HepG2 (cell line): ENCODE data around the gene ANKK1. TPM values are rescaled to one million over a fixed set of nuclear protein-coding genes. Genes with fewer than 3 reads are reported as not detected.

ENCODE experiments used
- ATAC-seq: fragments of 200-7000 bp; cut with Tn5 transposase; 3 replicates; pipeline ENCODE4 v1.9.1; 2020; ENCODE audit warnings: mild to moderate bottlenecking, moderate library complexity
- BruUV-seq: library from RNA; stranded (reverse); fragments of 400-500 nt; replicated peaks from 2 replicates; lab custom pipeline; 2021; lab: Mats Ljungman, UMichigan
- CTCF ChIA-PET: fragments of 300-600 bp; formaldehyde crosslinking; extraction: SDS; loops from one replicate; lab custom pipeline; 2021; ENCODE audit warnings: low total read pairs, inconsistent platforms, low intra/inter-chr PET ratio; lab: Yijun Ruan, JAX
- POLR2A ChIA-PET: fragments of 350-600 bp; sonication (Branson Sonifier 250); formaldehyde crosslinking; loops from one replicate; lab custom pipeline; 2020; ENCODE audit warnings: antibody characterized with exemption, inconsistent platforms; lab: Yijun Ruan, JAX
- DNase-seq: peaks from one replicate; pipeline ENCODE4 v3.0.0-alpha.2; 2015; ENCODE audit warnings: low spot score
- FAIRE-seq: peaks from 3 replicates; lab custom pipeline; 2011; peaks lifted over from hg19 to GRCh38; lab: Jason Lieb, UNC
- H2AFZ ChIP-seq: one replicate; pipeline ENCODE4 v1.6.1; 2011; ENCODE audit warnings: low read length, inconsistent platforms
- H3K27ac ChIP-seq: fragments of 300-600 bp; 3 replicates; pipeline ENCODE4 v1.8.0; 2011; ENCODE audit warnings: mixed run types, mild to moderate bottlenecking, mixed read lengths, low read length, inconsistent platforms; ENCODE audit not compliant: insufficient read depth; ENCODE audit errors: extremely low read length
- H3K27me3 ChIP-seq, 2 experiments: fragments of 200-600 bp in 1 of 2; 2 replicates in 1 of 2; 3 replicates in 1 of 2; pipeline versions ENCODE4 v1.6.0 to v1.8.0; 2011; ENCODE audit warnings: low read length in 2 of 2, mild to moderate bottlenecking in 2 of 2, moderate library complexity in 2 of 2, inconsistent platforms in 1 of 2; ENCODE audit not compliant: insufficient read depth in 2 of 2, control insufficient read depth in 1 of 2
- H3K36me3 ChIP-seq, 2 experiments: fragments of 200-600 bp in 1 of 2; replicated peaks in 1 of 2; 2 replicates in 1 of 2; 3 replicates in 1 of 2; pipeline versions ENCODE4 v1.5.1 to v1.8.0; 2011; ENCODE audit warnings: low read length in 2 of 2, inconsistent platforms in 1 of 2; ENCODE audit not compliant: insufficient read depth in 2 of 2, control insufficient read depth in 1 of 2
- H3K4me1 ChIP-seq: 2 replicates; pipeline ENCODE4 v1.5.1; 2012; ENCODE audit warnings: low read length, inconsistent platforms; ENCODE audit not compliant: insufficient read depth
- H3K4me2 ChIP-seq: 2 replicates; pipeline ENCODE4 v1.6.0; 2011; ENCODE audit warnings: low read depth, low read length, inconsistent platforms
- H3K4me3 ChIP-seq, 3 experiments: fragments of 200-600 bp in 1 of 3; sonication (generic), shearing (Covaris generic) in 1 of 3; replicated peaks in 1 of 3; 2 replicates each; pipeline ENCODE4 v1.5.1; 2011 to 2016; ENCODE audit warnings: low read length in 3 of 3, inconsistent platforms in 2 of 3, low read depth in 2 of 3, mild to moderate bottlenecking in 2 of 3, control low read depth in 1 of 3, mixed read lengths in 1 of 3; ENCODE audit not compliant: insufficient read depth in 1 of 3
- H3K79me2 ChIP-seq: one replicate; pipeline ENCODE4 v1.6.1; 2011; ENCODE audit warnings: low read length, inconsistent platforms; ENCODE audit not compliant: insufficient read depth
- H3K9ac ChIP-seq: 2 replicates; pipeline ENCODE4 v1.6.0; 2011; ENCODE audit warnings: mild to moderate bottlenecking, low read depth, low read length, inconsistent platforms; ENCODE audit not compliant: insufficient read depth
- H3K9me3 ChIP-seq: 2 replicates; pipeline ENCODE4 v1.5.1; 2012; ENCODE audit warnings: mild to moderate bottlenecking, low read length
- H4K20me1 ChIP-seq: 2 replicates; pipeline ENCODE4 v1.6.0; 2011; ENCODE audit warnings: inconsistent platforms, mild to moderate bottlenecking, low read length, moderate library complexity; ENCODE audit not compliant: insufficient read depth
- ASH2L ChIP-seq: fragments of 300-600, 200-600 bp; sonication (generic); IDR thresholded peaks from 2 replicates; pipeline ENCODE4 v1.7.0; 2017; ENCODE audit warnings: low read depth, mild to moderate bottlenecking, moderate library complexity, mixed read lengths, low read length; ENCODE audit not compliant: insufficient read length
- SCMH1 ChIP-seq: sonication (generic); formaldehyde crosslinking; IDR thresholded peaks from 2 replicates; pipeline ENCODE4 v1.9.0; 2021; ENCODE audit warnings: missing genetic modification reagents, mild to moderate bottlenecking, borderline replicate concordance
- SYNCRIP ChIP-seq: fragments of 200-400 bp; formaldehyde crosslinking; IDR thresholded peaks from 2 replicates; pipeline ENCODE4 v1.6.1; 2018; ENCODE audit warnings: mild to moderate bottlenecking, low read depth, low read length; ENCODE audit not compliant: insufficient read depth
- YEATS4 ChIP-seq: sonication (generic); formaldehyde crosslinking; IDR thresholded peaks from 2 replicates; pipeline ENCODE4 v1.4.0; 2020; ENCODE audit warnings: missing genetic modification reagents, borderline replicate concordance
- ZBTB38 ChIP-seq: sonication (generic); formaldehyde crosslinking; IDR thresholded peaks from 2 replicates; pipeline ENCODE4 v1.5.1; 2020; ENCODE audit warnings: mild to moderate bottlenecking, missing genetic modification reagents
- WGBS: methylation state at CpG from one replicate; pipeline ENCODE4 v1.1.6; 2017; ENCODE audit warnings: low lambda C conversion rate; 5-methylcytosine and 5-hydroxymethylcytosine counted together
- in situ Hi-C: cut with HindIII; loops from 2 replicates; pipeline ENCODE4 v1.10.0; 2017; ENCODE audit warnings: low pct_unique_long_range_greater_than_20kb; ENCODE audit not compliant: extremely low pct_ligation_motif_present
- intact Hi-C: fragments of 100-400 bp; cut with micrococcal nuclease; formaldehyde crosslinking; loops from one replicate; pipeline ENCODE4 v1.10.0; 2022; ENCODE audit not compliant: unreplicated experiment
- polyA plus RNA-seq, 8 experiments: library from polyadenylated mRNA; depleted of rRNA in 3 of 8; stranded (reverse) in 7 of 8; unstranded in 1 of 8; fragments of >200 nt; fragmentation: Illumina TruSeq in 4 of 8; extraction: Trizol in 4 of 8; gene quantifications; 2 replicates each; pipeline versions ENCODE4 v1.2.1 to v1.2.3, GENCODE V29; 2011 to 2016; ENCODE audit warnings: low read depth in 4 of 8, missing spikeins in 1 of 8, mixed read lengths in 1 of 8; ENCODE audit not compliant: insufficient read depth in 1 of 8
- total RNA-seq, 5 experiments: library from RNA; depleted of rRNA; stranded (reverse); fragments of >200 nt; fragmentation: Illumina TruSeq; extraction: Trizol; gene quantifications; 2 replicates each; pipeline ENCODE4 v1.2.3, GENCODE V29; 2016; ENCODE audit warnings: low read depth in 1 of 5
- TF ChIP-seq, protein P1 (sequence below): sonication (generic); formaldehyde crosslinking; IDR thresholded peaks from 2 replicates; pipeline ENCODE4 v1.4.0; 2020; ENCODE audit warnings: missing genetic modification reagents

ANKK1 gene
- total and polyA plus RNA-seq, 2 of the 13 experiments (the other 11 are each of a cell fraction or from before 2014, with no cell fraction given), result 0.04 to 0.22 TPM

DNA sequence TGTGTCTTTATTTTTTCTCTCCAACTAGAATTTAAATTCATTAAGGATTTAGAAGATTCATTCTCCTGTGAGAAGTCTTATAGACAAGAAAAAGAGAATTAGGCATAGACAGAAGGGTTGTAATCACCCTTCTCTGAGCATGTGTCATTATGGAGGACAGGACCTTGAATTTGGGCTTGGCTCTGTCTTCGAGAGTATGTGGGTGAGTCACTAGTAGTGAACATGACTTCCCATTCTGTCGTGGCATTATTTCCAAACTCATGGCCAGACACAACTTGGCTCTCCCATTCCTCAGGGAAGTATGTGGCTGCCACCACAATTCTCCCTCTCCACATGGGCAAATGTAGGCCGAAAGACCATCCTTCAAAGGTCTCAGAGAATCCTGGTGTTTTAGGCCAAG, 14.3 kb upstream of the ANKK1 start:
- in situ Hi-C loops, result no loop called here
- DNase-seq, result no peak

More for the DNA sequence above, 14.3 kb upstream of the ANKK1 start:
- no peak for ATAC-seq
- TF ChIP-seq YEATS4 (CRISPR knock-in tag), result no peak
- TF ChIP-seq SCMH1 (CRISPR knock-in tag), result no peak
- no peak for TF ChIP-seq ZBTB38 (CRISPR knock-in tag)
- TF ChIP-seq SYNCRIP, result no peak
- TF ChIP-seq, protein P1, sequence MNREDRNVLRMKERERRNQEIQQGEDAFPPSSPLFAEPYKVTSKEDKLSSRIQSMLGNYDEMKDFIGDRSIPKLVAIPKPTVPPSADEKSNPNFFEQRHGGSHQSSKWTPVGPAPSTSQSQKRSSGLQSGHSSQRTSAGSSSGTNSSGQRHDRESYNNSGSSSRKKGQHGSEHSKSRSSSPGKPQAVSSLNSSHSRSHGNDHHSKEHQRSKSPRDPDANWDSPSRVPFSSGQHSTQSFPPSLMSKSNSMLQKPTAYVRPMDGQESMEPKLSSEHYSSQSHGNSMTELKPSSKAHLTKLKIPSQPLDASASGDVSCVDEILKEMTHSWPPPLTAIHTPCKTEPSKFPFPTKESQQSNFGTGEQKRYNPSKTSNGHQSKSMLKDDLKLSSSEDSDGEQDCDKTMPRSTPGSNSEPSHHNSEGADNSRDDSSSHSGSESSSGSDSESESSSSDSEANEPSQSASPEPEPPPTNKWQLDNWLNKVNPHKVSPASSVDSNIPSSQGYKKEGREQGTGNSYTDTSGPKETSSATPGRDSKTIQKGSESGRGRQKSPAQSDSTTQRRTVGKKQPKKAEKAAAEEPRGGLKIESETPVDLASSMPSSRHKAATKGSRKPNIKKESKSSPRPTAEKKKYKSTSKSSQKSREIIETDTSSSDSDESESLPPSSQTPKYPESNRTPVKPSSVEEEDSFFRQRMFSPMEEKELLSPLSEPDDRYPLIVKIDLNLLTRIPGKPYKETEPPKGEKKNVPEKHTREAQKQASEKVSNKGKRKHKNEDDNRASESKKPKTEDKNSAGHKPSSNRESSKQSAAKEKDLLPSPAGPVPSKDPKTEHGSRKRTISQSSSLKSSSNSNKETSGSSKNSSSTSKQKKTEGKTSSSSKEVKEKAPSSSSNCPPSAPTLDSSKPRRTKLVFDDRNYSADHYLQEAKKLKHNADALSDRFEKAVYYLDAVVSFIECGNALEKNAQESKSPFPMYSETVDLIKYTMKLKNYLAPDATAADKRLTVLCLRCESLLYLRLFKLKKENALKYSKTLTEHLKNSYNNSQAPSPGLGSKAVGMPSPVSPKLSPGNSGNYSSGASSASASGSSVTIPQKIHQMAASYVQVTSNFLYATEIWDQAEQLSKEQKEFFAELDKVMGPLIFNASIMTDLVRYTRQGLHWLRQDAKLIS (CRISPR knock-in tag), result no peak
- TF ChIP-seq ASH2L, result no peak
- TF ChIP-seq, all 625 proteins: peak for 0
- BruUV-seq, result no TSS peak
- H2AFZ ChIP-seq, result no peak overlapping the region
- no peak for FAIRE-seq
- no peaks in the 10 kb centered on the region for H3K36me3 ChIP-seq
- H3K4me3 ChIP-seq, result no peak overlapping the region
- CTCF ChIA-PET, result no interaction called here
- H3K27me3 ChIP-seq, result no peaks in the 10 kb centered on the region
- H3K4me1 ChIP-seq, result no peaks in the 10 kb centered on the region
- no peaks in the 10 kb centered on the region for H3K9me3 ChIP-seq
- H3K9ac ChIP-seq, result no peak overlapping the region
- H3K79me2 ChIP-seq, result no peaks in the 10 kb centered on the region
- H3K4me2 ChIP-seq, result no peak overlapping the region
- no peak overlapping the region for H3K27ac ChIP-seq
- WGBS, result 79% methylated on average over 3 of the region's 3 CpGs
- no peaks in the 10 kb centered on the region for H4K20me1 ChIP-seq
- POLR2A ChIA-PET, result no interaction called here
- intact Hi-C loops, result no loop called here
